ENCODE measurements around the gene HOXD3. TPM values are rescaled to one million over a fixed set of nuclear protein-coding genes. Genes with fewer than 3 reads are reported as not detected.

Gene HOXD3
- total RNA-seq, 2 experiments from 2014 or later: not detected

DNA sequence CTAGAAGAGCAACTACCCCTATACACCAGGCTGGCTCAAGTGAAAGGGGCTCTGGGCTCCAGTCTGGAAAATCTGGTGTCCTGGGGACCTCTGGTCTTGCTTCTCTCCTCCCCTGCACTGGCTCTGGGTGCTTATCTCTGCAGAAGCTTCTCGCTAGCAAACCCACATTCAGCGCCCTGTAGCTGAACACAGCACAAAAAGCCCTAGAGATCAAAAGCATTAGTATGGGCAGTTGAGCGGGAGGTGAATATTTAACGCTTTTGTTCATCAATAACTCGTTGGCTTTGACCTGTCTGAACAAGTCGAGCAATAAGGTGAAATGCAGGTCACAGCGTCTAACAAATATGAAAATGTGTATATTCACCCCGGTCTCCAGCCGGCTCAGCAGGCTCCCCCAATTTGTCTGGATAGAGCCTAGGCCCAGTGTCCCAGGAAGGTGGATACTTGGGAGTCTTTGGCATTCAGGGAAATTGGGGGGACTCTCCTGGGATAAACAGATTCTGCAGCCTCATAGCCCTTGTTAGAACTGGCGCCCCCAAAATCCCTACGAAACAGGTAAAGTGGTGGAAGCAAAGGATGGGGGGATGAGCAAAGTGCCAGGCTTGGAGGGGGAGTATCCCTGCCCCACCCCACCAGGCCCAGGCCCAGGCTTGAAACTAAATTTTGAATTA lies 8.2 kb upstream of the HOXD3 start:
- H3K27ac Mint-ChIP-seq: no peak overlapping the region
- DNase-seq: no peak
- no peaks in the 10 kb centered on the region for H3K36me3 Mint-ChIP-seq (ENCODE audit: low read depth)
- POLR2A ChIA-PET: no interaction called here
- no peaks in the 10 kb centered on the region for H3K9me3 Mint-ChIP-seq (ENCODE audit: insufficient read depth)
- CTCF ChIA-PET: no interaction called here
- no peak overlapping the region for H3K4me3 Mint-ChIP-seq
- no peak for ATAC-seq
- peaks cover 87% of the 10 kb centered on the region for H3K27me3 Mint-ChIP-seq (ENCODE audit: low read depth)
- no peaks in the 10 kb centered on the region for H3K4me1 Mint-ChIP-seq (ENCODE audit: low read depth)

DNA sequence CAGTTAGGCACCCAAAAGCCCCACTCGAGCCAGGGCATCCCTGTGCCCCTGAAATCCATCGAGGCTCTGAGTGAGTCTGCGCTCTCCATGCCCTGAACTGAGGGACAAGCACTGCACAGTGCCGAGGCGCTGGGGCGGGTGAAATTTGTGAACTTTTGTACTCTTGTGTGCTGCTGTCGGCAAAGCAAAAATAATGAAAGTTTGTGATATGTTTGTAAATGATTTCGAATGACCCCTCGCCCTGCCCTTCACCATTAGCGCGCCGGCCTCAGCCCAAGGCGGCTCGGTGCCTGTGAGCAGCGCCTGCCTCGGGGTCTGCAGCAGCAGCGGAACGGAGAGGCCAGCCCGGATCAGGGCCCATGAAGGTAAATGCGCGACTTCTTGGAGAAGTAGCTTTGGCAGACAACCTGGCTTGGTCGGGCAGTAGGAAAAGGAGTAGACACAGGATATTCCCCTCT lies 7.6 kb upstream of the HOXD3 start:
- POLR2A ChIA-PET: no interaction called here
- Mint-ChIP-seq H3K4me1 (ENCODE audit: low read depth) (no peaks in the 10 kb centered on the region), H3K36me3 (ENCODE audit: low read depth) (no peaks in the 10 kb centered on the region), H3K27me3 (ENCODE audit: low read depth) (peaks cover 88% of the 10 kb centered on the region), H3K4me3 (no peak overlapping the region), H3K27ac (no peak overlapping the region), H3K9me3 (ENCODE audit: insufficient read depth) (no peaks in the 10 kb centered on the region)
- ATAC-seq (no peak), DNase-seq (no peak)
- CTCF ChIA-PET: no interaction called here

DNA sequence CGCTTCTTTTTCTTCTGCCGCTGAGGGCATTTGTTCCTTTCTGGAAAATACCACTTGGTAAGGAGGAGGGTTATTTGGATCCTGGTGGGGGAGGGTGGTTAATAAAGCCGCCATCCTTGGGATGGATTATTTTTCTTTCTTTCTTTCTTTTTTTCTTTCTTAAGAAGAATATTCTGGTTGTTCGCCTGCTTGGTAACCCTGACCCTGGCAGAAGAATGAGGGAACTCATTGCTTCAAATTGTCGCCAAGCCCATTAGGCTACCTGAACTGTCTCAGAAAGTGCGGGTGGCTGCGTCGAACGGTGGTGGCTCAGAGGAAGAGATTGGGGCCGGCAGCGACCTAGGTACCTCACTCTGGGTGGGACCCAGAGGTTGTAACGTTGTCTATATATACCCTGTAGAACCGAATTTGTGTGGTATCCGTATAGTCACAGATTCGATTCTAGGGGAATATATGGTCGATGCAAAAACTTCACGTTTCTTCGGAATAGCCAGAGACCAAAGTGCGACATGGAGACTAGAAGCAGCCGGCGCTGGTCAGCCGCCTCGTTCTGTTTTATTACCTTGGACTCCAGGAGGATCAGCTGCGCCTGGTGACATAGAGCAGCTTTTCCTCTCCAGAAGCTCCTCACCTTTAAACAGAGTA lies 7.0 kb upstream of the HOXD3 start:
- H3K4me1 Mint-ChIP-seq (ENCODE audit: low read depth): no peaks in the 10 kb centered on the region
- no peaks in the 10 kb centered on the region for H3K9me3 Mint-ChIP-seq (ENCODE audit: insufficient read depth)
- peaks cover 89% of the 10 kb centered on the region for H3K27me3 Mint-ChIP-seq (ENCODE audit: low read depth)
- no peak overlapping the region for H3K4me3 Mint-ChIP-seq
- ATAC-seq: no peak
- POLR2A ChIA-PET: no interaction called here
- CTCF ChIA-PET: interaction anchor here (0.7 kb wide), 1 partner anchor 27 kb away, joined by 3 read pairs; no protein-coding TSS in a partner anchor
- H3K36me3 Mint-ChIP-seq (ENCODE audit: low read depth): no peaks in the 10 kb centered on the region
- H3K27ac Mint-ChIP-seq: no peak overlapping the region
- no peak for DNase-seq

DNA sequence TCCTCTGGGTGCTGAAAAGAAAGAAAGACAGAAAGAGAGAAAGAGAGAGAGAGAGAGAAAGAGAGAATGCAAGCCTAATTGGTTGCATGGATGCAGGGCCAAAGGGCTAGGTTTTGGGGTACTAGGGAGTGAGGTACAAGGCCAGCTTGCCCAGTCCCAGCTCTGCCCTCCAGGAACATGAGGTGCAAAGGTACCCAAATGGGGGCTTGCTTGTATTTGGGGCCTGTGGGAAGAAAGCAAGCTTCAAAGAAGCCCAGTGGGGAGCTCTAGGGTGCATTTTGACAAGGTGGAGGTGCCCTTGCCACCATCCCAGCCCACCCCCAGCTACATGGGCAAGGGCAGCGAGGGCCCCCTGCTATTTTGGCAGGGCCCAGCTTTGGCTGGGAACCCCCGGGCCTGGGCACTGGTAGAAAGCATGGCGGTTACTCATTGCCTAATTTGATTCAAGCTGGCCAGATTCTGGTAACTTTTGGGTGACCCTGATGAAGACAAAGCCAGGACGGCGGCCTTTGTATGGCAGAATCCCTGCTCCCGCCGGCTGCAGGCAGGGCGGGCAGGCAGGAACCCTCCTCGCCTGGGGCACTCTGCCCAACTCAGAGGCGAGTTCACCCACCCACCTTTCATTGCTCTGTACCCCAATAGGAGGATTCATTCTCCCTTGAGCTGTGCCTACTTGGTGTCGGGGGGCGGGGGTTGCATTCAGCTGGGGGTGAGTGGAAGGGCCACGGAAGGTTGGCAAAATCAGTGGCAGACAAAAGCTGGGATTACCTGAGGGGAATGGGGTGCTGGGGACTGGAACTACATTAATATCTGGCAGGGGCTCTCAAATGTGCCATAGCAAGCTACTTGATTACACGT lies 6.3 kb upstream of the HOXD3 start:
- DNase-seq: no peak
- no peaks in the 10 kb centered on the region for H3K36me3 Mint-ChIP-seq (ENCODE audit: low read depth)
- no peak overlapping the region for H3K27ac Mint-ChIP-seq
- no peak overlapping the region for H3K4me3 Mint-ChIP-seq
- no peaks in the 10 kb centered on the region for H3K4me1 Mint-ChIP-seq (ENCODE audit: low read depth)
- ATAC-seq: no peak
- POLR2A ChIA-PET: no interaction called here
- H3K27me3 Mint-ChIP-seq (ENCODE audit: low read depth): peaks cover 89% of the 10 kb centered on the region
- no peaks in the 10 kb centered on the region for H3K9me3 Mint-ChIP-seq (ENCODE audit: insufficient read depth)
- CTCF ChIA-PET: interaction anchor here (0.7 to 1.2 kb wide), 4 partner anchors 10 to 501 kb away, joined by 3 to 5 read pairs (median 3); no protein-coding TSS in a partner anchor

DNA sequence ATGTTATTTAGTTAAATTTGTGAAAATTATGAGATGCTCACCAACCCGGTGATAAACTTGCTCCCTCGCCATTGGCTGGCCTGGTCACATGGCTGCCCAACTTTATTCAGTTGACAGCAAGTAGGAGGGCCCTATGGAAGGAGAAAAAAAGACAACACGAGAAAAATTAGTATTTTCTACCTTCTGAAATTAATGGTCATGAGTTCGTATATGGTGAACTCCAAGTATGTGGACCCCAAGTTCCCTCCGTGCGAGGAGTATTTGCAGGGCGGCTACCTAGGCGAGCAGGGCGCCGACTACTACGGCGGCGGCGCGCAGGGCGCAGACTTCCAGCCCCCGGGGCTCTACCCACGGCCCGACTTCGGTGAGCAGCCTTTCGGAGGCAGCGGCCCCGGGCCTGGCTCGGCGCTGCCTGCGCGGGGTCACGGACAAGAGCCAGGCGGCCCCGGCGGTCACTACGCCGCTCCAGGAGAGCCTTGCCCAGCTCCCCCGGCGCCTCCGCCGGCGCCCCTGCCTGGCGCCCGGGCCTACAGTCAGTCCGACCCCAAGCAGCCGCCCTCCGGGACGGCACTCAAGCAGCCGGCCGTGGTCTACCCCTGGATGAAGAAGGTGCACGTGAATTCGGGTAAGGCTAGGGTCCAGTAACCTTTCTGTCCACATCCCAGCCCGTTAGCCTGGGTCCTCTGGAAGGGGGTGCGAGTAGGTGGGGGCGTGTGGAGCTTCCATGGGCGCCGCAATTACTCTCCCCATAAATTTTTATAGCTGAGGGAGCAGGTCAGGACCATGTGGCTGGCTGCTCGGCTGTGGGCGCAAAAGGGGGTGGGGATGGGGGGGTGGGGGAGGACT lies 5.4 kb upstream of the HOXD3 start, which contains the start of gene HOXD4:
Gene HOXD4, plus strand, starts transcription at position 109 of the 846 bp plus-strand sequence. Its CDS starts 84 bp downstream, at position 193.
- H3K27ac Mint-ChIP-seq: no peak within 1 kb of the TSS
- H3K4me1 Mint-ChIP-seq (ENCODE audit: low read depth): no peaks in the 10 kb centered on the region
- ATAC-seq: no peak
- no peak for DNase-seq
- no peak within 1 kb of the TSS for H3K4me3 Mint-ChIP-seq
- H3K36me3 Mint-ChIP-seq (ENCODE audit: low read depth): no peaks in the 10 kb centered on the region
- ChIA-PET POLR2A (no interaction called here), CTCF (interaction anchor here (0.7 to 1.2 kb wide), 3 partner anchors 11 to 500 kb away, joined by 3 to 5 read pairs (median 3); no protein-coding TSS in a partner anchor)
- H3K27me3 Mint-ChIP-seq (ENCODE audit: low read depth): peaks cover 88% of the 10 kb centered on the region
- H3K9me3 Mint-ChIP-seq (ENCODE audit: insufficient read depth): no peaks in the 10 kb centered on the region

DNA sequence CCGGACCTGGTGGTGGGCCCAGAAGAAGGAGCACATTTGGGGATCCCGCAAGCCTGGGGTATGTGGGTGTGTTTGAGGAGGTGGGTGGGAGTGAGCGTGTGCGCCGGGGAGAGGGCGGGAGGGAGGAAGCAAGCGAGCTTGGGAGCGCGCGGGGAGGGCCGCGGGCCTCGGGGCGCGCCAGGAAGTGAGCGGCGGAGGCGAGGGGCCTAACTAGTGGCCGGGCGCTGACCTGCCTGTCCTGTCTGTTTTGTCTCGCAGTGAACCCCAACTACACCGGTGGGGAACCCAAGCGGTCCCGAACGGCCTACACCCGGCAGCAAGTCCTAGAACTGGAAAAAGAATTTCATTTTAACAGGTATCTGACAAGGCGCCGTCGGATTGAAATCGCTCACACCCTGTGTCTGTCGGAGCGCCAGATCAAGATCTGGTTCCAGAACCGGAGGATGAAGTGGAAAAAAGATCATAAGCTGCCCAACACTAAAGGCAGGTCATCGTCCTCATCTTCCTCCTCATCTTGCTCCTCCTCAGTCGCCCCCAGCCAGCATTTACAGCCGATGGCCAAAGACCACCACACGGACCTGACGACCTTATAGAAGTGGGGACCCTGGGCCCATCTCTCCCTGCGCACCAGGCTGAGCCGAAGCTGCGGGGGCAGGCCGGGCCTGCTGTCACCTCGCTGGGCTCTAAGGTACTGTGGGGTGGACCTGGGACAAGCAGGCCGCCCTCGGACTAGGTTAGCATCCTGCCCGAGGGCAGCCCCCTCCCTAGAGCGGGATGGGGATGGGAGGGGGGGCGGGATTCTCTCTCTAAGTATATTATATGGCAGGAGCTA lies 4.5 kb upstream of the HOXD3 start:
- DNase-seq (no peak), ATAC-seq (no peak)
- Mint-ChIP-seq H3K36me3 (ENCODE audit: low read depth) (peaks cover 2% of the 10 kb centered on the region), H3K27me3 (ENCODE audit: low read depth) (peaks cover 86% of the 10 kb centered on the region), H3K27ac (no peak overlapping the region), H3K4me3 (no peak overlapping the region), H3K9me3 (ENCODE audit: insufficient read depth) (no peaks in the 10 kb centered on the region), H3K4me1 (ENCODE audit: low read depth) (peaks cover 3% of the 10 kb centered on the region)
- CTCF ChIA-PET: no interaction called here
- POLR2A ChIA-PET: no interaction called here

DNA sequence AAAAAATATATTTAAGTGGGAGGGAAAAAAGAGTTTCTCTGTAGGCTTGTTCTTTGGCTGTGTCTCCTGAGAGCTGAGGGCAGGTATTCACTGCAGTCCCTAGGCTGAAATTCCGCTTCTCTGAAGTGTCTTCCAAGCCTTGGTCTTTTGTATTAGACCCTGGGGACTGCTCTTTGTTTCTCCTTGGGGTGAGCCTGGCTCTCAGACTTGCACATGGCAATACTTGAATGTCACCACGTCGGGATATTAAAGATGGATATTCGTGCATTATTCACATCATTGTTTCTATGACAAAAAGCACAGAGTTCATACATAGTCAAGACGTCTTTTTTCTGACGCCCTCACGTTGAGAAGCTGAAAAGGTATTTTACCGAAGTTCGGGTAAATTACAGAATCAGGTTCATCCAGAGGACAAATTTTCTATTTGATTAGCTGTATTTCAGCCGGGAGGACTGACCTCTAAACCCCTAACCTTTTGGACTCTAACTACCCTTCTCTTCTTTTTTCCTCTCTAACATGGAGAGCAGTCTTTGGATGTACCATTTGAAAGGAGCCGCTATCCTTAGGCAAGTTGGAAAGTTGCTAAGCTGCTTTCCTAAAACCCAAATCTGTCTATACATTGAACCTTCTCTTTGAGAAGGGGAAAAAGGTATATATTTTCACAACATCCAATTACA lies 2.4 kb upstream of the HOXD3 start:
- Mint-ChIP-seq H3K27me3 (ENCODE audit: low read depth) (peaks cover 81% of the 10 kb centered on the region), H3K27ac (no peak overlapping the region), H3K36me3 (ENCODE audit: low read depth) (peaks cover 5% of the 10 kb centered on the region), H3K9me3 (ENCODE audit: insufficient read depth) (no peaks in the 10 kb centered on the region), H3K4me1 (ENCODE audit: low read depth) (peaks cover 11% of the 10 kb centered on the region), H3K4me3 (no peak overlapping the region)
- ChIA-PET POLR2A (no interaction called here), CTCF (interaction anchor here (0.9 to 2.3 kb wide), 8 partner anchors 8 to 994 kb away, joined by 3 to 9 read pairs (median 4); no protein-coding TSS in a partner anchor)
- DNase-seq (no peak), ATAC-seq (no peak)

DNA sequence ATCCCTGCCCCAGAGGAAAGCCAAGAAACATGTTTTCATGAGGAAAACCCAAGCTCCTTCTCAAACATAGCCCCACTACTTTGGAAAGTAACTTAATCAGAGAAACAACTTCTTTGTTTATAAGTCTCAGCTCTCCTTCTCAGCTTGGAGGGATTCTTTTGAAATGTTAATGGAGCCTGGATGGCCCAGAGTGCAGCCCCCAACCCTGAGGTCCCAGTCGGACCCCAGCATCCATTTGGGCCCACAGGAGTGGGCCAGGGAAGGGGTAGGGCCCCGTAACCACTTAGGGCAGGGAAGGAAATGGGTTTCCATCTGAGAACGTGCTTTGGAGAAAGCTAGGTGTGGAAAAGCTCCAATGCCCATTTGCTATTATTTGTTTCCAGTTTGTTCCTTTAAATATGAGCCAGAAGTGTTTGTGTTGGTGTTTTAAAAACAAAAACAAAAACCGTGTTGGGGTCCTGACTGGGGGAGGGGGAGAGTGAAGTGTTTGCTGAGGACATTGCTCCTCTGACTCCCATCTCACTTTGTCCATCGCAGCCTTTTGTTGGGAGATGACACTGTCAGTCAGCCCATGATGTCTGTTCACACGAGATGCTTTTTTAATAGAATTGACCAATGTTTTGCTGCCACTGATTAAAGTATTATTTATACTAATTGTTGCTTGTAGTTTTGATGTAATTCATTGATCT lies 1.6 kb upstream of the HOXD3 start:
- Mint-ChIP-seq H3K9me3 (ENCODE audit: insufficient read depth) (no peaks in the 10 kb centered on the region), H3K4me1 (ENCODE audit: low read depth) (peaks cover 11% of the 10 kb centered on the region), H3K36me3 (ENCODE audit: low read depth) (peaks cover 7% of the 10 kb centered on the region), H3K27me3 (ENCODE audit: low read depth) (peaks cover 79% of the 10 kb centered on the region), H3K27ac (no peak overlapping the region), H3K4me3 (no peak overlapping the region)
- DNase-seq (no peak), ATAC-seq (no peak)
- POLR2A ChIA-PET: interaction anchor here (0.5 kb wide), 1 partner anchor 384 kb away, joined by 3 read pairs; no protein-coding TSS in a partner anchor
- CTCF ChIA-PET: interaction anchor here (0.9 to 2.3 kb wide), 8 partner anchors 9 to 993 kb away, joined by 3 to 9 read pairs (median 4); no protein-coding TSS in a partner anchor

DNA sequence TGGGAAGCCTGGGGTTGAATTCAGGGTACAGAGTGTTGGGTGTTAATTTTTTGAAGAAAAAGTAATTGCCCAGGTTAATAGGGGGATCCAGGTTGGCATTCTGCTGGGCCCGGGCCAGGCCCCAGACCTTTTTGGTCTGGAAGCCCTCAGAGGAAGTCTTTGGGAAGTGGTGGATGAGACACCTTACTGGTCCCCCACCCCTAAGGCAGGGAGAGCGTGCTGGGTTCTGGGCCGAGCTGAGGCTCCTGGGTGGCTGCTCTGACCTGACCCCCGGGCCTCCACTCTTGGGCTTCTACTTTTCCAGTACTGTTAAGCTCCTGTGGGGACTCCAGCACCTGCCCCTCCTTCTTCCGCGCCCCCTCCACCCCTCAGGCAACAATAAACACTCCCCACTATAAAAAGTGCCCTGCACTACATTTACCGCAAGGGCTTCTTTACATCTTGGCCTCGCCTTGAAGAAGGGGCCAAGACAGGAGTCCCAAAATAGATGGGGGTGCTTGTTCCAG lies 753 bp upstream of the HOXD3 start:
- Mint-ChIP-seq H3K27ac (no peak overlapping the region), H3K4me3 (no peak overlapping the region), H3K27me3 (ENCODE audit: low read depth) (peaks cover 78% of the 10 kb centered on the region), H3K36me3 (ENCODE audit: low read depth) (peaks cover 8% of the 10 kb centered on the region), H3K4me1 (ENCODE audit: low read depth) (peaks cover 11% of the 10 kb centered on the region), H3K9me3 (ENCODE audit: insufficient read depth) (no peaks in the 10 kb centered on the region)
- ChIA-PET CTCF (interaction anchor here (1.5 kb wide), 1 partner anchor 16 kb away, joined by 6 read pairs; no protein-coding TSS in a partner anchor), POLR2A (no interaction called here)
- DNase-seq (no peak), ATAC-seq (no peak)
